ENCODE measurements around the gene ADRB2. TPM values are rescaled to one million over a fixed set of nuclear protein-coding genes. Genes with fewer than 3 reads are reported as not detected.

ADRB2 gene
- total RNA-seq, 4 donors from 2014 or later = 68.8 to 109 (median 86.4) TPM

DNA sequence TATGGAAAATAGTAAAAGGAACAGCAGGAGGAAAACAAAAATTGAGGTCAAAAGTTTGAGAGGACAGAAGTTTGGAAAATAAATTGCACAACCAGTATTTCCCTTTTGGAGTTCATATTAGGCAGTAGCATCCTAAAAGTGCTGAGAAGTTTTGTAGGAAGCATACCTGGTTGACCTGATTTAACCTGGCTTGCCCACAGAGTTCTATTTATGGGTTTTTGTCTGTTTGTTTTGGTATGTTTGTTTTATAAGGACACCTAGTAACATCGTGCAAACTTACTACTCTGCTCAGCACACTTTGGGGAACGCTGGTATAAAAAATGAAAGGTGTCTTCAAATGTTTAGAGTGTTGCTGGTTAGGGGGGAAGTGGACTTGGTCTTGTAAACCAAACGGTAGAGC is 15.1 kb downstream of the ADRB2 start:
- DNase-seq (ENCODE audit: low spot score in 2 of 2) = no peak
- Histone ChIP-seq H3K4me1 (peaks cover 28% of the 10 kb centered on the region), H3K27me3 (no peaks in the 10 kb centered on the region), H3K9me3 (no peaks in the 10 kb centered on the region), H3K4me3 (no peak overlapping the region), H3K27ac (no peak overlapping the region), H3K36me3 (no peaks in the 10 kb centered on the region)
- 54% methylated on average over 3 of the region's 3 CpGs for WGBS
- TF ChIP-seq EP300 (IDR thresholded peaks at IDR 0.05) = no peak
- TF ChIP-seq, protein P1, sequence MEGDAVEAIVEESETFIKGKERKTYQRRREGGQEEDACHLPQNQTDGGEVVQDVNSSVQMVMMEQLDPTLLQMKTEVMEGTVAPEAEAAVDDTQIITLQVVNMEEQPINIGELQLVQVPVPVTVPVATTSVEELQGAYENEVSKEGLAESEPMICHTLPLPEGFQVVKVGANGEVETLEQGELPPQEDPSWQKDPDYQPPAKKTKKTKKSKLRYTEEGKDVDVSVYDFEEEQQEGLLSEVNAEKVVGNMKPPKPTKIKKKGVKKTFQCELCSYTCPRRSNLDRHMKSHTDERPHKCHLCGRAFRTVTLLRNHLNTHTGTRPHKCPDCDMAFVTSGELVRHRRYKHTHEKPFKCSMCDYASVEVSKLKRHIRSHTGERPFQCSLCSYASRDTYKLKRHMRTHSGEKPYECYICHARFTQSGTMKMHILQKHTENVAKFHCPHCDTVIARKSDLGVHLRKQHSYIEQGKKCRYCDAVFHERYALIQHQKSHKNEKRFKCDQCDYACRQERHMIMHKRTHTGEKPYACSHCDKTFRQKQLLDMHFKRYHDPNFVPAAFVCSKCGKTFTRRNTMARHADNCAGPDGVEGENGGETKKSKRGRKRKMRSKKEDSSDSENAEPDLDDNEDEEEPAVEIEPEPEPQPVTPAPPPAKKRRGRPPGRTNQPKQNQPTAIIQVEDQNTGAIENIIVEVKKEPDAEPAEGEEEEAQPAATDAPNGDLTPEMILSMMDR (IDR thresholded peaks at IDR 0.05) = no peak
- TF ChIP-seq POLR2AphosphoS5 (IDR thresholded peaks at IDR 0.05) = no peak

DNA sequence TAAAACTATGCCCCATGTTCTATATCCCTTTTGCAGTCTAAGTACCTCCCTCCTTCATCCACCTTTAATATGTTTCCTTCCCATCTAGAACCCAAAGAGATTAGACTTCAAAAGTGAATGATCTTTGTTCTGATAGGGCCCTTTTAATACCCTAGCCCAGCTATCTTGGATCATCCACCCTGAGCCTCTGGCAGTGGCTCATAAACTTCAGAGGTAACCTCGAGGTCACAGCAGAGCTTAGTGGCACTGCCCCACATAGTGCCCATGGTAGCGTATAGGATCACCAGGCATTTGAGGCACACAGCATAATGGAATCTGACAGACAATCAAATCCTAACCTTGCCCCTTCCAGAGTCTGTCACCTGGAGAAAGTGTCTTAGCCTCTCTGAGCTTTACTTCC is 15.8 kb downstream of the ADRB2 start:
- Histone ChIP-seq H3K27ac (no peak overlapping the region), H3K4me3 (no peak overlapping the region), H3K9me3 (no peaks in the 10 kb centered on the region), H3K36me3 (no peaks in the 10 kb centered on the region), H3K27me3 (no peaks in the 10 kb centered on the region), H3K4me1 (peaks cover 28% of the 10 kb centered on the region)
- no peak for TF ChIP-seq POLR2AphosphoS5 (IDR thresholded peaks at IDR 0.05)
- TF ChIP-seq POLR2A (IDR thresholded peaks at IDR 0.05) = no peak
- no peak for TF ChIP-seq EP300 (IDR thresholded peaks at IDR 0.05)
- TF ChIP-seq, protein P1 (IDR thresholded peaks at IDR 0.05) = no peak
- WGBS = 80% methylated on average over 2 of the region's 2 CpGs
- no peak for DNase-seq (ENCODE audit: low spot score in 2 of 2)

DNA sequence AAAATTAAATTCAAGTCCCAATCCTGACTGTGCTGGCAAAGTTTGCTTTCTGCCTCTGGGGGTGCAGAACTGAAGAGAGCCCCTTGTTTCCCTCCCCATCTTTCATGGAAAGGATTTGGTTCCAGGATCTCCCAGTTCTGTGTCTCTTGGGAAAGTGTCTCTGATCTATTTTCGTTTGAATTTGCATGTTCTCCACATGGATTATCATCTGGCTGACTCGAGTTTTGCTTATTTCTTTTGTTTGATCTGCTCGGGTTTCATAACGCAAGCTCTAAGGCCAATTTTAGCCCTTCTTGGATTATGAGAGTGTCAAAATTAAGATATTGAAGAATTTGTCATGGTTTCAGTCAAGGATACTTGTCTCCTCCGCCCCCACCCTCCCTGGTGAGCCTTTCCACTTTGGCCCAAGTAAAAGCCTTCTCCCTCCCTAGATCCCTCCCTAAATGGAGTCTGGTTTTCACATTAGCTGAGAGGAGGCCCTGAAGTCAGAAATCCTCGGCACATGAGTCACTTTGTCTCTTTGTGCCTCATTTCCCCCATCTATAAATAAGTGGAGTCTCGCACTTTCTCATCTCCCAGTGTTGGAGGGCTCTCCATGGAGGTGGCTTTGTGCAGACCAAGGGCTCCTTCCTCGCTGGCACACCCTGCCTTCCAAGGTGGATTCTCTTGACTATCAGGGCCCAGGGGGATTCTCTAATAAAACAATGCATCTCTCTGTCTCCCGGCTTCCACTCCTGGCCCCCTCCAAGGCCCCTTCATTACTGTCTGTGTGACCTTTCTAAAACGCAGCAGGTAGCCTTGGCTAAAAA is 17.3 kb downstream of the ADRB2 start:
- TF ChIP-seq POLR2A (IDR thresholded peaks at IDR 0.05) (no peak), POLR2AphosphoS5 (IDR thresholded peaks at IDR 0.05) (peak in 1 of 3 donors; percentile 8), EP300 (IDR thresholded peaks at IDR 0.05) (no peak)
- TF ChIP-seq, protein P1 (IDR thresholded peaks at IDR 0.05) = no peak
- no peaks in the 10 kb centered on the region for H3K36me3 ChIP-seq
- no peak overlapping the region for H3K27ac ChIP-seq
- no peak for DNase-seq (ENCODE audit: low spot score in 2 of 2)
- peaks cover 28% of the 10 kb centered on the region for H3K4me1 ChIP-seq
- WGBS = 65% methylated on average over 10 of the region's 10 CpGs
- no peaks in the 10 kb centered on the region for H3K27me3 ChIP-seq
- H3K9me3 ChIP-seq = no peaks in the 10 kb centered on the region
- H3K4me3 ChIP-seq = no peak overlapping the region

DNA sequence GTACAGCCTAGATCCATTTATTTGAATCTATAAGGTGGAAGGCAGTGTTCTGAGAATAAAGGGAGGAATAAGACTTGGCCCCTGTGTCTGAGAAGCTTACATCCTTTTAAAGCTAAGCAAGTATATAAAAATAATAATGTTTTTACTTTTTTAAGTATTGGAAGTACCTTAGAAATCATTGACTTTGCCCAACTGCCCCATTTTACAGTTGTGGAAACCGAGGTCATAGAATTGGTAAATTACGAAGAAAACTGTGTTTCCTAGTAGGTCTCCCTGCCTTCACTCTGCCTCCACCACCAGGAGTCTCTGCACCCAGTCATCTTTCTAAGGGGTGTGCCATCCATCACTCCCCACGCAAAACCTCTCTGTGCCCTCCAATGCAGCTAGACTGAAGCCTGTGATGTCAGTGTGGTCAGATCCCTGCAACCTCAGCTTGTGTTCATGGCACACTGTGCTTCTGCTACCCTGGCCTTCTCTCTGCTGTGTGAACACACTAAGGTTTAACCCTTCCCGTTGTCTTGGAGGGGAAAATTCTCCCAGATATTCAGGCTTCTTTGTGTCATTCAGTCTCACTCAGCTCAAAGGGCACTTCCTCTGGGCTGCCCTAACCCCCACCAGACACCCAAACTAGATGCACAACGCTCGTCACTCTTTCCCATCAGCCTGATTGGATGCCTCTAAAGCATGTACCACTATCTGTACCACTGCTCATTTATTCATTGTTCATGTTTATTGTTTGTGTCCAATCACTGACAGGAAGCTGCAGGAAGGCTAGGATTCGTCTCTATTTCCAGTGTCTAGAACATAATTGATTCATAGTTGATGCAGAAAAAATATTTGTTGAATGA is 18.2 kb downstream of the ADRB2 start:
- no peak for DNase-seq (ENCODE audit: low spot score in 2 of 2)
- Histone ChIP-seq H3K27me3 (no peaks in the 10 kb centered on the region), H3K4me1 (peaks cover 28% of the 10 kb centered on the region), H3K36me3 (no peaks in the 10 kb centered on the region), H3K9me3 (no peaks in the 10 kb centered on the region), H3K27ac (no peak overlapping the region), H3K4me3 (no peak overlapping the region)
- TF ChIP-seq, protein P1 (IDR thresholded peaks at IDR 0.05) = no peak
- no peak for TF ChIP-seq POLR2A (IDR thresholded peaks at IDR 0.05)
- no peak for TF ChIP-seq POLR2AphosphoS5 (IDR thresholded peaks at IDR 0.05)
- no peak for TF ChIP-seq EP300 (IDR thresholded peaks at IDR 0.05)
- 84% methylated on average over 7 of the region's 7 CpGs for WGBS

DNA sequence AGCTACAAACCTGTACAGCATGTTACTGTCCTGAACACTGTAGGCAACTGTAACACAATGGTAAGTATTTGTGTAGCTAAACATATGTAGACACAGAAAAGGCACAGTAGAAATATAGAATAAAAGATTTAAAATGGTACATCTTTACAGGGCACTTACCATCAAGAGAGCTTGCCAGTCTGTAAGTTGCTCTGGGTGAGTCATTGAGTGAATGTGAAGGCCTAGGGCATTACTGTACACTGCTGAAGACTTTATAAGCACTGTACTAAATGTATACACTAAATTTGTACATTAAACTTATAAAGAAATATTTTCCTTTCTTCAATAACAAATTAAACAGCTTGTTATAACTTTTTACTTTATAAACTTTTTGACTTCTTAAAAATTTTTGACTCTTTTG is 20.5 kb downstream of the ADRB2 start:
- Histone ChIP-seq H3K9me3 (no peaks in the 10 kb centered on the region), H3K36me3 (no peaks in the 10 kb centered on the region), H3K4me3 (no peak overlapping the region), H3K4me1 (peaks cover 22% of the 10 kb centered on the region), H3K27ac (no peak overlapping the region), H3K27me3 (no peaks in the 10 kb centered on the region)
- TF ChIP-seq POLR2AphosphoS5 (IDR thresholded peaks at IDR 0.05) = no peak
- DNase-seq (ENCODE audit: low spot score in 2 of 2) = no peak
